CD14-positive monocyte (primary cell): ENCODE results near the gene HDGF. TPM values are rescaled to one million over a fixed set of nuclear protein-coding genes. Genes with fewer than 3 reads are reported as not detected.

ENCODE experiments used
- DNase-seq, 3 donors: peaks; one replicate each; pipeline ENCODE4 v3.0.0-alpha.2; 2011 to 2022
- H2AFZ ChIP-seq: 2 replicates; pipeline ENCODE4 v1.6.0; 2012; ENCODE audit warnings: mild to moderate bottlenecking, low read depth, low read length, inconsistent platforms; ENCODE audit not compliant: insufficient read depth, poor library complexity, severe bottlenecking
- H3K27ac ChIP-seq, 2 donors: 1 replicate in 1 of 2; 2 replicates in 1 of 2; pipeline ENCODE4 v1.5.1; 2012 to 2013; ENCODE audit warnings: low read length in 2 of 2, control low read depth in 1 of 2, inconsistent platforms in 1 of 2, low read depth in 1 of 2, mild to moderate bottlenecking in 1 of 2
- H3K27me3 ChIP-seq, 2 donors: one replicate each; pipeline versions ENCODE4 v1.6.0 to v1.6.1; 2011 to 2013; ENCODE audit warnings: low read length in 2 of 2; ENCODE audit not compliant: control insufficient read depth in 2 of 2, insufficient read depth in 2 of 2
- H3K36me3 ChIP-seq, 2 donors: replicated peaks in 1 of 2; 1 replicate in 1 of 2; 2 replicates in 1 of 2; pipeline versions ENCODE4 v1.5.1 to v1.6.1; 2012 to 2013; ENCODE audit warnings: low read length in 2 of 2, control low read depth in 1 of 2, inconsistent platforms in 1 of 2, mild to moderate bottlenecking in 1 of 2; ENCODE audit not compliant: insufficient read depth in 2 of 2, control insufficient read depth in 1 of 2
- H3K4me1 ChIP-seq, 2 donors: 1 replicate in 1 of 2; 2 replicates in 1 of 2; pipeline versions ENCODE4 v1.5.1 to v1.6.1; 2012 to 2013; ENCODE audit warnings: low read length in 2 of 2, control low read depth in 1 of 2, inconsistent platforms in 1 of 2, mild to moderate bottlenecking in 1 of 2, moderate library complexity in 1 of 2; ENCODE audit not compliant: insufficient read depth in 2 of 2, control insufficient read depth in 1 of 2
- H3K4me2 ChIP-seq: replicated peaks from 2 replicates; pipeline ENCODE3; 2012; ENCODE audit warnings: low read length, moderate library complexity, mild to moderate bottlenecking; ENCODE audit not compliant: poor library complexity, severe bottlenecking; ENCODE audit errors: extremely low read depth
- H3K4me3 ChIP-seq, 3 experiments: fragments of 200-600 bp in 1 of 3; sonication (generic) in 1 of 3; replicated peaks in 1 of 3; 1 replicate in 2 of 3; 2 replicates in 1 of 3; pipeline ENCODE4 v1.5.1; 2011 to 2013; ENCODE audit warnings: low read length in 3 of 3, mild to moderate bottlenecking in 3 of 3, control low read depth in 2 of 3, low read depth in 2 of 3, inconsistent platforms in 1 of 3, moderate library complexity in 1 of 3
- H3K79me2 ChIP-seq: 2 replicates; pipeline ENCODE4 v1.6.0; 2012; ENCODE audit warnings: mild to moderate bottlenecking, control low read depth, inconsistent platforms, low read length, moderate library complexity; ENCODE audit not compliant: insufficient read depth
- H3K9ac ChIP-seq: 2 replicates; pipeline ENCODE4 v1.6.0; 2017; ENCODE audit warnings: low read length, mild to moderate bottlenecking; ENCODE audit not compliant: insufficient read depth, poor library complexity, severe bottlenecking
- H3K9me3 ChIP-seq, 2 donors: replicated peaks in 1 of 2; 1 replicate in 1 of 2; 2 replicates in 1 of 2; pipeline versions ENCODE4 v1.5.1 to v1.6.1; 2012 to 2013; ENCODE audit warnings: low read length in 2 of 2, control low read depth in 1 of 2; ENCODE audit not compliant: control insufficient read depth in 1 of 2, insufficient read depth in 1 of 2
- H4K20me1 ChIP-seq: 2 replicates; pipeline ENCODE4 v1.6.0; 2012; ENCODE audit warnings: mild to moderate bottlenecking, low read length, control low read depth, moderate library complexity; ENCODE audit not compliant: insufficient read depth
- H3K27ac Mint-ChIP-seq, 7 donors: one replicate each; pipeline ENCODE4 v1.8.0; 2020; ENCODE audit warnings: mild to moderate bottlenecking in 7 of 7, mixed read lengths in 7 of 7, moderate library complexity in 6 of 7, inconsistent platforms in 2 of 7
- H3K27me3 Mint-ChIP-seq, 3 donors: one replicate each; pipeline ENCODE4 v1.8.0; 2021 to 2022; ENCODE audit warnings: low read depth in 3 of 3, mild to moderate bottlenecking in 3 of 3, mixed read lengths in 3 of 3, moderate library complexity in 3 of 3, inconsistent platforms in 1 of 3
- H3K36me3 Mint-ChIP-seq, 2 donors: one replicate each; pipeline ENCODE4 v1.8.0; 2020; ENCODE audit warnings: mixed read lengths in 2 of 2, inconsistent platforms in 1 of 2, mild to moderate bottlenecking in 1 of 2
- H3K4me1 Mint-ChIP-seq: one replicate; pipeline ENCODE4 v1.8.0; 2020; ENCODE audit warnings: mild to moderate bottlenecking, mixed read lengths
- H3K4me3 Mint-ChIP-seq, 2 donors: one replicate each; pipeline ENCODE4 v1.8.0; 2020; ENCODE audit warnings: mild to moderate bottlenecking in 2 of 2, mixed read lengths in 2 of 2, moderate library complexity in 1 of 2
- H3K9me3 Mint-ChIP-seq, 7 donors: one replicate each; pipeline ENCODE4 v1.8.0; 2020 to 2022; ENCODE audit warnings: mixed read lengths in 7 of 7, mild to moderate bottlenecking in 6 of 7, moderate library complexity in 6 of 7, inconsistent platforms in 2 of 7
- WGBS: methylation state at CpG from one replicate; pipeline ENCODE4 v1.1.5; 2013; ENCODE audit warnings: missing lambda C conversion rate; ENCODE audit not compliant: insufficient coverage; 5-methylcytosine and 5-hydroxymethylcytosine counted together
- intact Hi-C, 2 donors: fragments of 100-400 bp; cut with micrococcal nuclease; formaldehyde crosslinking; loops; one replicate each; pipeline versions ENCODE4 v1.15.0 to v1.15.1; 2023
- polyA plus RNA-seq, 3 donors: library from polyadenylated mRNA; depleted of rRNA in 1 of 3; unstranded in 2 of 3; stranded (reverse) in 1 of 3; fragments of 300-500 nt in 2 of 3; fragments of >200 nt in 1 of 3; fragmentation: Illumina TruSeq in 2 of 3; gene quantifications; 1 replicate in 2 of 3; 2 replicates in 1 of 3; pipeline ENCODE4 v1.2.3, GENCODE V29; 2012 to 2021
- TF ChIP-seq, protein P1 (sequence below): fragments of 200-600 bp; IDR thresholded peaks from one replicate; pipeline ENCODE4 v1.8.0; 2022; ENCODE audit warnings: antibody characterized with exemption, mild to moderate bottlenecking

The HDGF gene
- polyA plus RNA-seq, 3 donors: 23.9 to 92.4 (median 49.9) TPM

- Histone ChIP-seq H3K4me3 (no peak overlapping the region), H4K20me1 (peaks cover 13% of the 10 kb centered on the region), H3K9me3 (no peaks in the 10 kb centered on the region), H3K9ac (no peak overlapping the region), H3K36me3 (peaks cover 0 to 17% of the 10 kb centered on the region in 2 donors), H2AFZ (no peak overlapping the region), H3K4me1 (no peaks in the 10 kb centered on the region), H3K27me3 (no peaks in the 10 kb centered on the region), H3K79me2 (no peaks in the 10 kb centered on the region), H3K4me2 (no peak overlapping the region), H3K27ac (no peak overlapping the region)
- H3K4me3 Mint-ChIP-seq: no peak overlapping the region
- H3K27ac Mint-ChIP-seq: peak overlapping the region in 1 of 7 donors; percentile 24
- DNase-seq: no peak
- intact Hi-C loops: no loop called here
- H3K27me3 Mint-ChIP-seq: peaks cover 0 to 3% (median 1%) of the 10 kb centered on the region in 3 donors
- H3K9me3 Mint-ChIP-seq: no peaks in the 10 kb centered on the region
- peaks cover 35 to 46% of the 10 kb centered on the region in 2 donors for H3K36me3 Mint-ChIP-seq
- no peaks in the 10 kb centered on the region for H3K4me1 Mint-ChIP-seq
- 93% methylated on average over 3 of the region's 3 CpGs for WGBS
- TF ChIP-seq, protein P1, sequence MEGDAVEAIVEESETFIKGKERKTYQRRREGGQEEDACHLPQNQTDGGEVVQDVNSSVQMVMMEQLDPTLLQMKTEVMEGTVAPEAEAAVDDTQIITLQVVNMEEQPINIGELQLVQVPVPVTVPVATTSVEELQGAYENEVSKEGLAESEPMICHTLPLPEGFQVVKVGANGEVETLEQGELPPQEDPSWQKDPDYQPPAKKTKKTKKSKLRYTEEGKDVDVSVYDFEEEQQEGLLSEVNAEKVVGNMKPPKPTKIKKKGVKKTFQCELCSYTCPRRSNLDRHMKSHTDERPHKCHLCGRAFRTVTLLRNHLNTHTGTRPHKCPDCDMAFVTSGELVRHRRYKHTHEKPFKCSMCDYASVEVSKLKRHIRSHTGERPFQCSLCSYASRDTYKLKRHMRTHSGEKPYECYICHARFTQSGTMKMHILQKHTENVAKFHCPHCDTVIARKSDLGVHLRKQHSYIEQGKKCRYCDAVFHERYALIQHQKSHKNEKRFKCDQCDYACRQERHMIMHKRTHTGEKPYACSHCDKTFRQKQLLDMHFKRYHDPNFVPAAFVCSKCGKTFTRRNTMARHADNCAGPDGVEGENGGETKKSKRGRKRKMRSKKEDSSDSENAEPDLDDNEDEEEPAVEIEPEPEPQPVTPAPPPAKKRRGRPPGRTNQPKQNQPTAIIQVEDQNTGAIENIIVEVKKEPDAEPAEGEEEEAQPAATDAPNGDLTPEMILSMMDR: no peak
Measured at GRCh38 chr1:156714830-156715229, 36.6 kb downstream of the HDGF start.

GRCh38 chr1:156712626-156713025, 38.8 kb downstream of the HDGF start:
- peaks cover 0 to 9% of the 10 kb centered on the region in 2 donors for H3K36me3 ChIP-seq
- no peak overlapping the region for H3K27ac ChIP-seq
- H3K4me1 ChIP-seq: no peaks in the 10 kb centered on the region
- peaks cover 0 to 10% of the 10 kb centered on the region in 2 donors for H3K27me3 ChIP-seq
- no peak overlapping the region for H3K4me3 Mint-ChIP-seq
- peaks cover 9% of the 10 kb centered on the region for H4K20me1 ChIP-seq
- H3K79me2 ChIP-seq: no peaks in the 10 kb centered on the region
- no peaks in the 10 kb centered on the region for H3K4me1 Mint-ChIP-seq
- H3K4me3 ChIP-seq: no peak overlapping the region
- no peaks in the 10 kb centered on the region for H3K9me3 ChIP-seq
- H3K9me3 Mint-ChIP-seq: peaks cover 0 to 1% (median 0%) of the 10 kb centered on the region in 7 donors
- intact Hi-C loops: no loop called here
- H3K27me3 Mint-ChIP-seq: peaks cover 10 to 22% (median 13%) of the 10 kb centered on the region in 3 donors
- no peak overlapping the region for H3K9ac ChIP-seq
- no peak for DNase-seq
- WGBS: 60% methylated on average over 3 of the region's 3 CpGs
- H3K4me2 ChIP-seq: no peak overlapping the region
- H3K36me3 Mint-ChIP-seq: peaks cover 32 to 34% of the 10 kb centered on the region in 2 donors
- H2AFZ ChIP-seq: no peak overlapping the region
- H3K27ac Mint-ChIP-seq: no peak overlapping the region
- TF ChIP-seq, protein P1: no peak
